Right atrium auricular region (tissue), 2 donors: ENCODE data around the gene SLC12A5. TPM values are rescaled to one million over a fixed set of nuclear protein-coding genes. Genes with fewer than 3 reads are reported as not detected.

ENCODE experiments used
- DNase-seq: peaks from one replicate; pipeline ENCODE4 v3.0.0-alpha.2; 2019; ENCODE audit warnings: low spot score
- H3K27ac ChIP-seq, 2 donors: fragments of 200-600 bp; sonication (generic); 1 replicate in 1 of 2; 2 replicates in 1 of 2; pipeline ENCODE4 v1.5.1; 2016 to 2019
- H3K27me3 ChIP-seq, 2 donors: fragments of 200-600 bp; sonication (generic); one replicate each; pipeline versions ENCODE4 v1.5.1 to v1.6.0; 2017 to 2019
- H3K36me3 ChIP-seq: fragments of 200-600 bp; sonication (generic); one replicate; pipeline ENCODE4 v1.5.1; 2016
- H3K4me1 ChIP-seq, 2 donors: fragments of 200-600 bp; sonication (generic); one replicate each; pipeline versions ENCODE4 v1.5.1 to v1.6.0; 2017 to 2019
- H3K4me3 ChIP-seq, 2 donors: fragments of 200-600 bp; sonication (generic); 1 replicate in 1 of 2; 2 replicates in 1 of 2; pipeline ENCODE4 v1.5.1; 2017 to 2019; ENCODE audit warnings: mild to moderate bottlenecking in 1 of 2, moderate library complexity in 1 of 2
- H3K9me3 ChIP-seq, 2 donors: fragments of 200-600 bp; sonication (generic); one replicate each; pipeline ENCODE4 v1.5.1; 2019
- CTCF ChIP-seq, 2 donors: fragments of 200-600 bp; sonication (generic); IDR thresholded peaks; one replicate each; pipeline ENCODE4 v1.5.1; 2019; ENCODE audit warnings: antibody characterized with exemption in 2 of 2
- total RNA-seq, 2 donors: library from RNA; depleted of rRNA; stranded (reverse); fragments of >200 nt; gene quantifications; one replicate each; pipeline ENCODE4 v1.1.0, GENCODE V29; 2016

Gene SLC12A5
- total RNA-seq, 2 donors from 2014 or later = not detected

DNA sequence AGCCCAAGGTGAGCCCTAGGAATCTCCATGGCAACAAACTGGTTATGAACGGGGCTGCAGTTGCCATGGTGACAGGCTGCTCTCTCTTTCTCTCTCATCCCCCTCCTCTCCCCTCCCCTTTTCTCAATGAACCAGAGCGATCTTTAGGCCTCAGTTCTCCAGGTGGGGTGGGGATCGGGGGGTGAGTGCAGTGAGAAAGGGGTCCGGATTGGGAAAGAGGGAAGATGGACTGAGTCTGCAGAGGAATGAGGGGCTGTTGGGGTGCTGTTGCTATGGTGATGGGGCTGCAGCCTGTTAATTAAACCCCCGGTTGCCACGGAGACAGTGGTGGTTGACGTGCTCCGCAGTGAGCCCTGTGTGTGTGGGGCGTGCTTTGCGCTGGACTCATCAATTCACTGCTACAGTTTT, 3.6 kb upstream of the SLC12A5 start:
- H3K27me3 ChIP-seq = peaks cover 8 to 30% of the 10 kb centered on the region in 2 donors
- H3K4me3 ChIP-seq = no peak overlapping the region
- H3K36me3 ChIP-seq = no peaks in the 10 kb centered on the region
- no peaks in the 10 kb centered on the region for H3K9me3 ChIP-seq
- peaks cover 0 to 18% of the 10 kb centered on the region in 2 donors for H3K4me1 ChIP-seq
- no peak for TF ChIP-seq CTCF (IDR thresholded peaks at IDR 0.05)
- no peak overlapping the region for H3K27ac ChIP-seq
- DNase-seq = no peak

DNA sequence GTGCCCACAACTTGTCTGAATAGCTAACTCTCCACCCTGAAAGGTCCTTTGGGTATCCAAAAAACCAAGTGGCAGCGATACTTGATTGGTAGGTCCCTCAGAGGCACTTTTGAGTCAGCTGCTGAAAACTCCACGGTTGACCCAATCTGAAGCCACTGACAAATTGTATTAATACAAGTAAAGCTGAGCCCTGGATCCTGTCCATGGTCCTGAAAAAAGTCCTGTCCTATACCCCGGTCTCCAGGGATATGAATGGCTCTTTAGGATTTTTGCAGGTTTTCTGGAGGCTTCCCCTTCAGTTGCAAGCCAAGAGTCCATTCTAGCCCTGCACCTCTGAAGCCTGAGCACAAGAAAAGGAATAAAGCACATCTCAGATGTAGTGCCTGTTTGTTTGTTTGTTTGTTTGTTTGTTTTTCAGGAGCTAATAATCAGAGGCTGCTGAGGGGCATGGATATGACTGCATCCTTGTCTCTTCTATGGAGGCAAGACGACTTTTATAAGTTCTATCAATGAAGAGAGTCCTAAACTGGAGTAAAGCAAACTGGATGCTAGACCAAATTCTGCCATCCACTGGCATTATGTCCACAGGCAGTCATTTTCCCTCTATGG, 1.7 kb upstream of the SLC12A5 start:
- no peak for TF ChIP-seq CTCF (IDR thresholded peaks at IDR 0.05)
- H3K9me3 ChIP-seq = no peaks in the 10 kb centered on the region

GRCh38 chr20:46028110-46028509, 905 bp upstream of the SLC12A5 start:
- TF ChIP-seq CTCF (IDR thresholded peaks at IDR 0.05) = no peak
- Histone ChIP-seq H3K36me3 (no peaks in the 10 kb centered on the region), H3K4me3 (no peak overlapping the region), H3K4me1 (peaks cover 0 to 8% of the 10 kb centered on the region in 2 donors), H3K27ac (no peak overlapping the region), H3K27me3 (peaks cover 6 to 32% of the 10 kb centered on the region in 2 donors), H3K9me3 (no peaks in the 10 kb centered on the region)
- no peak for DNase-seq

More for the DNA sequence above, 1.7 kb upstream of the SLC12A5 start:
- H3K27me3 ChIP-seq = peaks cover 3 to 34% of the 10 kb centered on the region in 2 donors
- H3K27ac ChIP-seq = no peak overlapping the region
- H3K4me1 ChIP-seq = peaks cover 0 to 14% of the 10 kb centered on the region in 2 donors
- no peaks in the 10 kb centered on the region for H3K36me3 ChIP-seq
- H3K4me3 ChIP-seq = no peak overlapping the region
- DNase-seq = no peak

- H3K27me3 ChIP-seq = peaks cover 6 to 32% of the 10 kb centered on the region in 2 donors
- no peak overlapping the region for H3K27ac ChIP-seq
- no peaks in the 10 kb centered on the region for H3K36me3 ChIP-seq
- H3K4me3 ChIP-seq = no peak overlapping the region
- no peaks in the 10 kb centered on the region for H3K9me3 ChIP-seq
- DNase-seq = no peak
- peaks cover 0 to 8% of the 10 kb centered on the region in 2 donors for H3K4me1 ChIP-seq
- TF ChIP-seq CTCF (IDR thresholded peaks at IDR 0.05) = no peak
Observed at GRCh38 chr20:46030284-46031013, 1.4 kb downstream of the SLC12A5 start.

GRCh38 chr20:46031014-46031569, 2.1 kb downstream of the SLC12A5 start:
- peaks cover 0 to 8% of the 10 kb centered on the region in 2 donors for H3K4me1 ChIP-seq
- H3K27me3 ChIP-seq = peaks cover 6 to 32% of the 10 kb centered on the region in 2 donors
- H3K27ac ChIP-seq = no peak overlapping the region
- H3K9me3 ChIP-seq = no peaks in the 10 kb centered on the region
- no peak for TF ChIP-seq CTCF (IDR thresholded peaks at IDR 0.05)
- no peaks in the 10 kb centered on the region for H3K36me3 ChIP-seq
- H3K4me3 ChIP-seq = no peak overlapping the region
- no peak for DNase-seq
